H1 (cell line): ENCODE data around the gene NUP210. TPM values are rescaled to one million over a fixed set of nuclear protein-coding genes. Genes with fewer than 3 reads are reported as not detected.

Source experiments
- CHD7 ChIP-seq: fragments of 300-600 bp; sonication (generic); IDR thresholded peaks from 2 replicates; pipeline ENCODE4 v1.7.1; 2012; ENCODE audit warnings: low read length, moderate library complexity, mild to moderate bottlenecking, inconsistent platforms; ENCODE audit not compliant: insufficient replicate concordance
- CREB1 ChIP-seq: IDR thresholded peaks from 2 replicates; pipeline ENCODE4 v1.6.1; 2012; ENCODE audit warnings: inconsistent platforms
- EGR1 ChIP-seq: IDR thresholded peaks from 2 replicates; pipeline ENCODE4 v1.6.1; 2011; ENCODE audit warnings: low read depth, low read length, borderline replicate concordance
- JUND ChIP-seq: IDR thresholded peaks from 2 replicates; pipeline ENCODE4 v1.6.1; 2011; ENCODE audit warnings: mild to moderate bottlenecking, improper control_type of control experiment, low read length
- RNF2 ChIP-seq: fragments of 200-900, 300-1000 bp; sonication (generic); IDR thresholded peaks from 2 replicates; pipeline ENCODE4 v1.7.1; 2016; ENCODE audit warnings: borderline replicate concordance, low read depth, mild to moderate bottlenecking, antibody characterized with exemption, low read length; ENCODE audit not compliant: poor library complexity, severe bottlenecking; ENCODE audit errors: missing control alignments
- SAP30 ChIP-seq: fragments of 300-600 bp; sonication (generic); IDR thresholded peaks from 2 replicates; pipeline ENCODE4 v1.7.1; 2012; ENCODE audit warnings: low read length, moderate library complexity, mild to moderate bottlenecking, inconsistent platforms; ENCODE audit not compliant: insufficient read depth, insufficient replicate concordance
- polyA plus RNA-seq, 7 experiments: library from polyadenylated mRNA; depleted of rRNA in 3 of 7; stranded (reverse) in 5 of 7; unstranded in 2 of 7; fragments of >200 nt in 5 of 7; fragments of 200-250 nt in 2 of 7; gene quantifications; 1 replicate in 5 of 7; 2 replicates in 1 of 7; 4 replicates in 1 of 7; pipeline versions ENCODE4 v1.2.1 to v1.2.3, GENCODE V29; 2011 to 2013; ENCODE audit warnings: missing spikeins in 2 of 7, mixed read lengths in 2 of 7
- total RNA-seq: library from RNA; stranded (reverse); fragmentation: NEBNext Ultra II Directional; extraction: Animal tissue kit (Norgen Biotek cat#: 25700); gene quantifications from 2 replicates; pipeline ENCODE4 v1.2.1, GENCODE V29; 2021

Gene NUP210
- total and polyA plus RNA-seq, 2 of the 8 experiments (the other 6 are each of a cell fraction or from before 2014, with no cell fraction given): 51.0 to 53.7 TPM

GRCh38 chr3:13266651-13267362 is 153.3 kb downstream of the NUP210 start (continued):
- no peak for TF ChIP-seq CHD7
- TF ChIP-seq CREB1: no peak
- TF ChIP-seq RNF2: no peak
- TF ChIP-seq SAP30: no peak
- no peak for TF ChIP-seq JUND
- TF ChIP-seq EGR1: no peak
